ENCODE data around the gene HIP1R.

HIP1R gene

DNA sequence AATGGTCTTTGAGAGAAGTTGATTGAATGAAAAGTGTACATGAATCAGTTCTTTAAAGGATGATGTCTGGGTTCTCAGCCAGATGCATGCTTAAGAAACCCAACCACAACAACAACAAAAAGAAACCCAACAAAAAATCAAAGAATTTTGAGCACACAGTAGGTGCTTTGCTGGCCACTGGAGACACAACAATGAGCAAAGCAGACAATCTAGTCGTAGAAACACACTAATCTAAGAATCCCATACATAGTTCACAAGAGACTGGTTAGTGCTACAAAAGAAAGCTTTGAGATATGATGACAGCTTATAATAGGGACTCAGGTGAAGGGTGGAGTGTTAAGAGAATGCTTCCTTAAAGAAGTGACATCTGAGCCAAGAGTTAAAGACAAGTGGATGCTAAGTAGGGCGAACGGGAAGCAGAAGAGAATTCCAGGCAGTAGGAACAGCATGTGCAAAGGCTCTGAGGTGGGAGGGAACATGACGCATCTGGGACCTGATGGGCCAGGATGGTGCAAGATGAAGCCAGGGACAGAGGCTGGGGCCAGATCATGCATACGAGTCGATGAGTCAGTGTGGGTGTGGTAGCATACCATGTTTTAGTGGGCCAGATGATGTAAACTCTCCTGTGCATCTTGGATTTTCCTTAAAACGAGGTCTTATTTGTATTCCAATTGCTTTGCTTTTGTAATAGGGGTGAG is 4.6 kb upstream of the HIP1R start:
- DNase-seq = no peak

DNA sequence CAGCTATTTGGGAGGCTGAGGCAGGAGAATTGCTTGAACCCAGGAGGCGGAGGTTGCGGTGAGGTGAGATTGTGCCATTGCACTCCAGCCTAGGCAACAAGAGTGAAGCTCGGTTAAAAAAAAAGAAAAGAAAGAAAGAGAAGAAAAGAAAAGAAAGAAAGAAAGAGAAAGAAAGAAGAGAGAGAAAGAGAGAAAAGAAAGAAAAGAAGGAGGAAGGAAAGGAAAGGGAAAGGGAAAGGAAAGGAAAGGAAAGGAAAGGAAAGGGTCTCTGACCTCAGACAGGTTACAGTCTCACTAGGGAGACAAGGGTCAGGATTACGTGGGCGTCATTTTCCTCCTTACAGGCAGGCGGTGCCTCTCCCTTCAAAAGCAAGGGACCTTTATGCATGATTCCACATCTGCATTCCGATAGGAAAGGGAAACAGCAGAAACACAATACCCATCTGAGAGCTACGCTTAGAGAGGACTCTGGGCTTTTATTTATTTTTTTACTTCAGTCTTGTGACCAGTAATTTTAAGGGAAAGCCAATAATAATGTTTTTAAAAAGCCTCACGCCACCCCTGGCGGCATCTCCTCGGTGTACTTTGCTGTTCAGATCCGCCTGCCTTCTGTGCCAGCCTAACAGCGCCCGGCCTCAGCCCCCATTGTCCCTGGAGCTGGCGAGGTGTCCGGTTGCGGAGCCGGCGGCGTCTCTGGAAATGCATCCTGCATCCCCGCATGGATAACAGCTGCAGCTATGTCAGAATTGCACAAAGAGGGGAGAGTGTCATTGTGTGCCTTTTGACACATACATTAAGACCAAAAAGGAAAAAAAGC is 945 bp upstream of the HIP1R start:
- DNase-seq = peak; percentile 71

DNA sequence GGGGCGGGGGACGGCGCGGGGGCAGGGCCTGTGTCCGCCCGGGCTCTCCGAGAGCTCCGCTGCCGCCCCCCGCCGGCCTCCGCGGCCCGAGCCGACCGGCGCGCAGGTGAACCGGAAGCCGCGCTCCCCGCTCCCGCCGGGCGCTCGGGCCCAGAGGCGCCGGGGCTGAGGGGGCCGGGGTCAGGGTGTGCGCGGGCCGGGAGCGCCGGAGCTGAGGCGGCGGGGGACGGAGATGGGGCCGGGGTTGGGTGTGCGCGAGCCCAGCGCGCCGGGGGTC is 431 bp downstream of the HIP1R start:
- DNase-seq = peak; percentile 31

DNA sequence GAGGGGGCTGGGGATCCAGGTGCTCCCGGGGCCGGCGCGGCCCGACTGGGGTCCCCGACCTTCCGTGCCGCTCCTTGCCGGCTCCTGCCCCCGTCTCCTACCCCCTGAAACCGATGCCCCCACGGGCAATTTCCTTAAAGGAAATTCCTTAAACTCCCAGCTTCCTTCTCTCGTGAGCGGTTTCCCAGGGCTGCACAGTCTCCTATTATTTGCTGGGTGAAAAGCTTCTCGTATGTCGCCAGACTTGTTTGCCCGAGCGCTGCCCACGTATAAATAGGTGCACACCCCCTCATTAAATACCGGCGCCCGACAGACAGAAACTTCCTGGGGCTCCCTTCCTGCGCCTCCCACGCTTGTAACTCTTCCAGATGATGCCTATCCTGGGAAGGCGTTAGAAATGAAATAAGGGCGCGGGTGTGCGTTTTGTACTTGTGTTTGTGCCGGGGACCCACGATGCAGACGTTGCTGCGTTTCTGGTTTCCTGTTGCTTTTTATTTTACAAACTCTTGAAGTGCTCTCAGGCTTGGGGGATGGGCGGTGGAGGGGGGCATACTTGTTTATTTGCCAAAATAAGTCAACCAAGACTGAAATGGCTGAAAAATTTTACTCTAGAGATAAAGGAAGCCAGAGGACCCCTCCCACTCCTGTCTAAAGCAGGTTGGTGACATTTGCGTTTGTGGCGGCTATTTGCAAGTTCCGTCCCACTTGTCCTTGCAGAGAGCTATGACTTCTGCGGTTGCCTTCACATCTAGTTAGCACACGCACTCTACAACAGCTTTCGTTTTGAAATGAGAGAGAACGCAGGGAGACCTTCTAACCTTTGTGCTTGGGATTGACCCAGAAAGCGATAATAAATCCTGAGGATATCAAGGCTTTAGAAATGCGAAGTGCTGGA is 1.0 kb downstream of the HIP1R start:
- peak; percentile 43 for DNase-seq

DNA sequence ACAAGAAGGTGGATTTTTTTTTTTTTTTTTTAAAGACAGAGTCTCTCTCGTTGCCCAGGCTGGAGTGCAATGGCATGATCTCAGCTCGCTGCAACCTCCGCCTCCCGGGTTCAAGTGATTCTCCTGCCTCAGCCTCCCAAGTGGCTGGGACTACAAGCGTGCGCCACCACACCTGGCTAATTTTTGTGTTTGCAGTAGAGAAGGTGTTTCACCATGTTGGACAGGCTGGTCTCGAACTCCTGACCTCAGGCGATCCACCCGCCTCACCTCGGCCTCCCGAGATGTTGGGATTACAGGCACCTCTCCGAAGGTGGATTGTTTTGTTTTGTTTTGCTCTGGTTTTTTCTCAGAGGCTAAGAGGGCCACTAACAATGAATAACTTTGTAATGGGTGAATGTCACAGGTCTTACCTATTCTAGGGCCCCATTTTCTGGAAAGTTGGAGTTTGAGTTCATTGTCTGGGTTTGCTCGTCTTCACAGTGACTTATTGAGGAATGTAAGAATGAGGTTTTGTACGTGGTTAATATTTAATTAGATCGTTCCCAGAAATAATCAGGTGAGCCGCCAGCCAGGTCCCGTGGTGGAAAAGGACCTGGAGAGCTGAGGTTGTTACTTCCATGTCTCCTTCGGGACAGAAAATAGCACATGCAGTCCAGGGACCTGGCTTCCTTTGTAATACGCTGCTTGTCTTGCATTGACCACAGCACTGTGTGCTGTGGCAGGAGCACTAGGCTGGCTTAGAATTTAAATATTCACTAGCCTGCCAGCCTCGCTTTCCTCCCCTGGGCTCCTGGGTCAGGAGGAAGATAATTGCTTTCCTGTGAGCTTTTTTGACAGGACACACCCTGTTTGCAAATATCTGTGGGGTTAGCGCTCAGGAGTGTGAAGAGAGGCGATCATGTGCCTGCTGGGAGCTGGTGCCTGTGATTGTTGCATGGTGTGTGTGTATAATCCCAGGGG is 2.3 kb downstream of the HIP1R start:
- no peak for DNase-seq

DNA sequence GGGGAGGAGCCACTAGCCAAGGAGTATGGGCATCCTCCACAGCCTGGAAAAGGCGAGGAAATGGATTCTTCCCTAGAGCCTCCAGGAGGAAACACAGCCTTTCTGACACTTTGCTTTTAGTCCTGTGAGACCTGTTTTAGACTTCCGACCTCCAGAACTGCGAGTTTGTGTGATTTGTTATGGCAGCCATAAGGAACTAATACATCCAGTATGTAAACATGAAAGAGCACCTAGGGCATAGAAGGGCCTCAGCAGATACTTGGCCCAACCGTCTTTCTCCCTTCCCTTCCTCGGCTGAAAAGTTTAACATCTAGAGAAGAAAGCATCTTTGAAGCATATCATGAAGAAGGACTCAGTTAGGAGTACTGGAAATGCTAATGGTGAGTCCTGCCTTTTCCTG is 3.6 kb downstream of the HIP1R start:
- no peak for DNase-seq

DNA sequence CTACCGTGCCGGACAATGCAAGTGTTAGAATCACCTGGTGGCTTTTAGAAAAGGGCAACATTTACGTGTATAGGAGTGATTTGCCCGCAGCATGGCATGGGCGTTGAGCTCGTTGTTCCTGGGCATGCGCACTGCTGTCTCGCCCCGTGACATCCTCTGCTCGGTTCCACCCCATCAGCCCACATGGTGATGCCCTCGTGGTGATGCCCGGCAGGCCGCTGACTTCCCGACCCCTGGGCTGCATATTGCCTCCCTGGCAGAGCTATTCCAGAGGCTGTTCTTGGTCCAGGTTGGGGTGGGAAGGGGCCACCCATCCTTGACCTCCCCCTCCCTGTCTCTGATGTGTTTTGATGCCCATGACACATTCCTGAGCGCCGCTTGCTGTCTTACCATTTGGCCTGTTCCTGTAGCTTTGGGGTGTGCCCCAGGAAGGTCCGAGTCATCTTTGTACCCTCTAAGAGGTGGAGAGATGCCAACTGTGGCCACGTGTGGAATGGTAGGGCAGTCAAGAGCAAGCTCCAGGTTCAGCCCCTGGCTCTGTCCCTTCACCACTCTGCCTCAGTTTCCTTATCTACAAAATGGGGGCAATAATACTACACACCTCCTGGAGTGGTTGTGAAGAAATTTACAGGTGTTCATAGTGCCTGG is 4.8 kb downstream of the HIP1R start:
- no peak for DNase-seq

DNA sequence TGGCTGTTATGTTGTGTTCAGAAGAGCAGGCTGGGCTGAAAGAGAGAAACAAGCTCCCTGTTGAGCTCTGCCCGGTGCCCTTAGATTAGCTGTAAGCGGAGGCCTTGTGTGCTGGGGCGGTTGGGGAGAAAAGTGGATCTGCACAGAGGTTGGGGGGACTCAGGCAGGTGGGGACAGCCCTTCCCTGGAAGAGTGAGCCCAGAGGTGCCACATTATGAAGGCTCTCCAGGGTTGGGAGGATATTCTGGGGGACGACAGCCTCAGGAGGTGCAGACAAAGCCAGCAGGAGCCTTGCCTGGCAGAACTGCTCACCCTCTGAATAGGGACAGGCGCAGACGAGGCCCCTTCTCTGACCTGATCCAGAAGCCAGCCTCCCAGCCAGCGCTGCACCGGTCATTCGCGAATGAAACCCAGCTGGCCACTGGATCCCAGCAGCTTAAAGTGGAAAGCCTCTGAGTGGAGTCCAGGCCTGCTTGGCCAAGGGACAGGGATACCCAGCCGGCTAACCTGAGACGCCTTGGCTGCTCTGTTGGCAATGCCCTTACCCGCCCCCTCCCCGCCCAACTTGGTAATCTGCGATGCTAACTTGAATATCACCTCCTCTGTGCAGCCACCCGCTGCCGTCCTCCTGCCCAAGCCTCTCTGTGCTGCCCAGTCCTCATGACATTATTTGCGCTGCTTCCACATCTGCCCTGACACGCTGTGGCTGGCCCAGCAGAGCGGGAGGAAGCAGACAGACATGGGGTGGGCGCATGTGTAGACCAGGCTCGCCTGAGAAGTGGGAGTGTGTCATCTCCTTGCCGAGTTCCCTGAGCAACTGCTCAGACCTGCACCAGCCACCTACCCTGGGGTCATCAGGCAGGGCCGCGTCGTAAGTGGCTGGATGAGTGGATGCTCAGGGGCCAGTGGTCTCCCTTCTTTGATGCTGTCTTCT is 5.6 kb downstream of the HIP1R start:
- no peak for DNase-seq

DNA sequence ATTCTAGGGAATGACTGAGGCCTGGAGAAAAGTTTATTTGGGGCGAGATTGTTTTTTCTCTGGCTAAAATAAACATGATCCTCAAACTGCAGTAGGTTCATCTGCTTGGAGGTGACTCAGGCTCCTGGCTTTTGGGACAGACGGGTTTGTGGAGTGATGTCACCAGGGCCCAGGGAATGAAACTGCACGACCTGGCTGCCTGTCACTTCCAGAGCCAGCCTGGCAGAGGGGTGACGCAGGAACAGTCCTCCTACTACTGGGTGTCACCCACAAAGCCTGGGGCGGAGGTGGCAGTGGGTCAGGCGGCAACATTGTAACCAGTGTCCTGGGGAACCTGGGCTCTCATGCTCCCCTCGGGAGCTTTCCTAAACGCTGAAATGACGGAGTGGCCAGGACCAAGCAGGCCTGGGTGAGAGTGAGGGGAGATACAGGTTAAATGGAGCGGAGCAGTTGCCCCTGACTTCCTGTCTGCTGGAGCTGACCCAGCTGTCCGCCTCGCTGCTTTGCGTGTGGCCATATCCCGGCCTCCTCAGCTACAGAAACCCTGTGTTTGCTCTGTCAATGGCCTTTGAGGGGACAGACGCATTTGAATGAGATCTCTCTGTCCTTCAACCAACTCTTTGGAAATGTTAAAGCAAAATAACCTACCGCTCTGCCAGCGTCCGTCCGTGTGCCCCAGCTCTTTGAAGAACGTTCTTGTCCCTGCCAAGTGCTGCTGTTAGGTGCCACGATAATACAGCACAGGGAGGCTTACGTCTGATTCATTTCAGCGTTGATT is 6.5 kb downstream of the HIP1R start:
- DNase-seq = peak; percentile 19

DNA sequence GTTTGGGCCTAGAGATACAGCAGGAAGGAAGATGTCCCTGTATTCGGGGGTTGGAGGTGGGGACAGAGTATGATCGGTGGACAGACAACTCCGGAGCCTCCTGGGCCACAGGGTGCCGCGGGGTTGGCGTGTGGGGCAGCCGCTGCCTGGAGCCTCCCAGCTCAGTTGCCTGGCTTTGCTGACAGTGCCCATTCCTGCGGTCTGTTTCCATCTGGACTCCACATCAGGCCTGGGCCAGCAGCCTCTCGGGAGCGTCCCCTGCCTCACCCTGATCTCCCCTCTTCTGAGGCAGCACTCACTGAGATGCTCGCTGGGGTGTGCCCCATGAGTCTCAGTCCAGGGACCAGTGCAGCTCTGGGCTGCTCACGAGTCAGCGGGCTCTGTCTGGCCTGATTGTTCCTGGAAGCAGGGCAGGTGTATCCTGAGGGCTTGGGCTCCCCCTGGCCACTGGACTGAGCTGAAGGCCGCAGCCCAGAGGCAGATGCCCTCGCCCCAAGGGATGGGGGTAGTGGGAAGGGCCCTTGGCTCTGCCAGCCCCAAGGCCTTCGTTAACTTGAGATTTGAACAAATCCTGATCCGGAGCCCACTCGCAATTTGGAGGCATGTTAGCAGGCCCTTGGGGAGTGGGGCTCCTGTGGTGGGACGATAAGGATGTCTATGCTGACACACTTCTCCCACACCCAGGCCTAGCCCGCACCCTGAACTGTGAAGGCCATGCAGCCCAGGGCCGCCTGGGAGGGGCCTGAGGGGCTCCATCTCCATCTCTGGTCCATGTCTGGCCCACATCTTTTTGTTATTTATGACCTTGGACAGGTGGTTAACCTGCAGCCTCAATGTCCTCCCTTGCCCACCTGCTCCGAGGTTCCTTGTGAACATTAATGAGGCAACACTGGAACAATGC is 7.5 kb downstream of the HIP1R start:
- DNase-seq = peak; percentile 18

DNA sequence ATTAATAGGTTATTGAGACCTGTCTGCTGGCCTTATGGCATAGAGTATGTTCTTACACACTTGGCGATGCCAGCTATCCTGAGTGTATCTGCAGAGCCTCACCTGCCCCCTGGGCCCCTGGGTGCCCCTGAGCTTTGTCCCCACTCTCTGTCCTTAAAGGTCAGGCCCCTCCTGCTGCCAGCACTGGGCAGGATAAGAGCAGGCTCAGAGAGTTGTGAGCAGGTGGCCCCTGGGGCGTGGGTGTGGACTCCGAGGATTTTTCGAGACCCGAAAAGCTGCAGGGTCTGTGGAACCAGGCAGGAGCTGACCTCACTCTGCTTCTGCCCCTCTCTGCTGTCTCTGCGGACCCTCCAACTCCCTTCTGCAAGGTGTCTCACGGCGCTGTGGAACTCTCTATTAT is 8.2 kb downstream of the HIP1R start:
- no peak for DNase-seq

DNA sequence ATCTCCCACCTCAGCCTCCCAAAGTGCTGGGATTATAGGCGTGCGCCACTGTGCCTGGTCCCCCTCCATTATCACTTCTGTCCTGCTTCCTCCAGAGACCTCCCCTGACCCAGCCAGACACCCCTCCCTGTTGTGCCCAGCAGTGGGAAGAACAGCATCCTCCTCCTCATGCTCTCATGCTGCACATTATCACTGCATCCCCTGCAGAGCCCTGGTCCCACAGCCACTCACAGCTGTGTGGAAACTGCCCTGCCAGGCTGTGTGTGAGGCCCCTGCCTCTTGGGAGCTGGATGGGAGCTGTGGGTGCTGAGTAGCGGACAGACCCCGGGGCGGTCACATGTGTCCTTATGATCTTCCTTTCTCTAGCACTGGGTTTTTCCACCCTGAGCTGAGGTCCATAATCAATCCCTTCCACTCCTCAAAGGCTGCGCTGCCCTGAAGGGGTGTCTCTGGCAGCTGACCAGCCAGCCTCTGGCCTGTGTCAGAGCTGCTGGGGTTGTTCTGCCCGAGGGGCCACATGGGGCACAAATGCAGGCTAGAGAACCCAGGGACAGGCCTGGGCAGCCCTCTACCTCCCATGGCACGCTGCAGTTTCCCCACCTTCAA is 9.2 kb downstream of the HIP1R start:
- no peak for DNase-seq

DNA sequence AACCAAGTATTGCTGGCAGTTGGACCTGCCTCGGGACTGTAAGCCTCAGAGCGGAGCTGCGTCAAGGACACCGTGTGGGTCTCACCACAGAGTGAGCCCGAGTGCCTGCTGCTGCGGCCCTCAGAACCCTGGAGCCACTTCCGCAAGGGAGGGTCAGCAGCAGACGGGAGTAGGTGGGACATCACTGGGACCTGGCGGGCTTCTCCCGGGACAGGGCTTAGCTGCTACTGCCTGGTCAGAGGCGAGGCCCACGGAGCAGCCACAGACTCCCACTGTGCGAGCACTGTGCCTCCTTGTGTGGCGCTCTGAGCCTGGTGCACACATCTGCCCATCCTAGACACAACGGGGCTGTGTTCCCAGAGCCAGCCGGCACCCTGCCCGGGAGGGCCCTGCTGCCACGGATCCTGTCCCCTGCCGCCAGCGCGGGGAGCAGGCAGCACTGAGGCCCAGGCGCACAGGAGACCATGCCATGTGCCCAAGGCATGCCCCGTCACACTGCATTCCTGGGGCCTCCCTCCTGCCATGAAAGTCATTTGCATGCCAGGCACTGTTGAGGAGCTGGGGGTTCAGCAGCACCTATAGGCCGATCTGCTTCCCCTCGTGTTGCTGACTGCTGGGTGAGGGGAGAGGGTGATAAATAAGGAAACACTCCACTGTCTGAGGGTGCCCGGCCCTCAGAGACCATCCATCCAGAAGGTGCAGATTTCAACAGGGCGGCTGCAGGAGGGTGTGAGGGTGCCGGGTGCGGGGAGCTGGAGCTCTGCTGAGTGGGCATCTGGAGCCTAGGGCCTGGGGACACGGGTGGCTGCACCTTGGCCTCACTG is 10.0 kb downstream of the HIP1R start:
- DNase-seq = peak; percentile 48

DNA sequence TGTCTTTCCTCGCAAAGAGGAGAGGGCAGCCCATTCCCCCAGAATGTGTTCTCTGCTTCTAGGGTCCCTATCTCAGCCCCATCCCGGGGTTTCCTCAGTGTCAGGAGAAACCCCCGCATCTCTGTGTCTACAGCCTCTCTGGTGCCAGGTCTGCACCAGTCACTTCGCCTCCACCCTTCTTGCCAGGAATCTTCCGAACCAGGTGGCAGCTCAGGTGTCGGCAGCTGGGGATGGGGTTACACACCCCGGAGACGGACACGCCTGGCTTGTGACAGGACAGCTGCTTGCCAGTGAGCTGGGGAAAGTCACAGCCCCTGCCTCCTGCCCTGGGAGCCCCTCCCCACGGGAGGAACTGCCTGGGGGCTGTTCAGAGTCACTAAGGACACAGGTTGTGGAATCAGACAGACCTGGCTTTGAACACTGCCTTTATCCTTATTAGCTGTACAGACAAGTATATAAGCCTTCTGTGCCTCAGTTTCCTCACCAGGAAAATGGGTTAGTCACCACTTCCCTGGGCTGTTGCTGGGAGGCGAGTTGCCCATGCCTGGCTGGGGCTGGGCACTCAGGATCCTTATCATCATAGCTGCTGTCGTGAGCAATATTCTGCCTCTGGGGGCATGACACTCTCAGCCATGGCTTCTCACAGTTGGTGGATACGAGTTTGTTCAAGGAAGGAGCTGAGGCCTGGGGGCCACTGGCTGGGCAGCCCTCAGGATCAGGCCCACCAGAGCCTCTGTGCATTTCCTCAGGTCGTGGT is 10.8 kb downstream of the HIP1R start:
- peak; percentile 39 for DNase-seq

DNA sequence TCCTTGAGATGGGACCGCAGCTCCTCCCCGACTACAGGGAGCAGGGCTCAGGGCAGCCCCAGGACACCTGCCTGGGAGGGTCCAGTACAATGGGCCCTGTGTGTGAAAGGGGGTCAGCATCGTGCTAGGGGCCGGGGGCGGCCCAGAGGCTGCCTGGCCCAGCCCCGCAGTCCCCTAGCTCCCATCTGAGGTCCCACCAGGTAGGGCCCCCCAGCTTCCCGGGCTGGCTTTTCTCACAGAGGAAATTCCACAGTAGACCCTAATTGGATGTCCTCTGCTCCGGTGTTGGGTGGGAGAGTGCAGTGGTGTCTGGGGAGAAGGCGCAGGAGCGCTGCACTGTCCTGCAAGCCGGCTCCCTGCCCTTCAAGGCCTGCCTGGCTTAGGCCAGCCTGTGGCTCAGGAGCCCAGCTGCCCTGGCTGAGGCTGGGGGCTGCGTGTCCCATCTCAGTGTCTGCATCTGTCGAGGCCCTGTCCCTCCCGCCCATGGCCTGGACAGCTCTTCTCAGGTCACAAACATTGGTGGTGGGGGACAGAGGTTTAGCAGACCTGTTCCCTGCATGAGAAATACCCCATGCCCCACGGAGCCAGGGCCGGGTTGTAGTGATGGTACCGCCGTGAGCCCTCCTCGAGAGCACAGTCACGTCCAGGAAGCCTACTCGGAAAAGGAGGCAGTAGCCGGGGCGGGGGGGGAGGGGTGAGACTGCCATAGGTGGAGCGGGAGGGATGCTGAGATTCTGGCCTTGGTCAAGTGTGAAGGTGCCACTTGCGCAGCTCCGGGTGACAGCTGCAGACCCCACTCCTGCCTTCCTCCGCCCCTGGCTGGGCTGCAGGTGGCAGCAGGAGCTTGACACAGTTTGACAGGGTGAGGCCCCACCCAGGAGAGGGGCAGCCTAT is 11.6 kb downstream of the HIP1R start:
- peak; percentile 19 for DNase-seq

DNA sequence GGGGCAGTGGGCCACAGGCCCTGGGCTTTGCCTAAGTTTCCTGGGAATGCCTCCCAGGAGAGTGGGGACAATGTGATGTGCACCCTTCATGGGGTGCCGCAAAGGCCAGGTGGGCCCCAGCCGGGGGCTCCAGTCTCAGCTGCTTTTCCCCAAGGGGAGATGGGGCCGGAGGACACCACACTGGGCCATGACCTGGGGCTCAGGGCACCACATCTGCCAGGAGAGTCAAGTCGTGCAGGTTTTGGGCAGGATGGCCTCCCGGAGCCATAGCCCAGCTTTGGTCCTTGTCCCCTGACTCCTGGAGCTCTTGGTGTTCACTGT is 12.2 kb downstream of the HIP1R start:
- DNase-seq = no peak

Data from femur (tissue), 1 donor.